ENCODE data around the gene SLTM. TPM values are rescaled to one million over a fixed set of nuclear protein-coding genes. Genes with fewer than 3 reads are reported as not detected.

Gene SLTM
- 61.4 and 64.3 TPM in 2 replicates for total RNA-seq

DNA sequence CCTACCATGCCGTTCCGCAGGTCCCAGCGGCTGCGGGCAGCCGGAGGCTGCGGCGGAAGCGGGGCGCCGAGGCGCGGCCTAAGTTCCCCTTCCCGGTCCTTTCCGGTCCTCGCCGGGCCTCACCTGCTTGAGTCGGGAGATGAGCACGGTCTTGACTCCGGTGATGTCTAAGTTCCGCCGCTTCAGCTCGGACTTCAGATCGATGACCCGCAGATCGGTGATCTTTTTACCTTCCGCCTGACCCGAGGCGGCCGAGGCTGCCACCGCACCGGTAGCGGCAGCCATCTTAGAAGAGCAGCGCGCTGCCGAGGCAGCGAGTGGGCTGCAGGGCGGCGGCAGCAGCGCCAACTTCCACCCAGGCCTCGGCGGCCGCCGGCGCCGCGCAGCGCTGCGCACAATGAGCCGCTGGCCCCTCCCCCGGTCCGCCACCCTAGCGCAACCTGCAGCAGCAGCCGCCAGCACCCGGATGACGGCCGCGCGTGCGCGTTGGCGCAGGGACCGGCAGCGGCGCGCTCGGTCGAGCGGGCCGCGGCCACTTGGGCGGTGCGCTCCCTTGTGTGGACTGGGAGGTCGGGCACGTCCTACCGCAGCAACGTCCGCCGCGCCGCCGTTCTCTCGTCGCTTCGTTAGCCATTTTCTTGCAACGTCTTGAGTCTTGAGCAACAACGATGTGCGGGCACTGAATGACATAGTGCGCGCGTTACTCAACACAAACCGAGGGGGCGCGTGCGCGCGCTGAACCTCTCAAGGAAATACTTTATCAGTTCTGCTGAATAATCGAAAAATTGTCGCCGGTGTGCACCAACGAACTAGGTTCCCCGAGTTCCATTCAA is at the start of gene SLTM:
Gene SLTM (minus strand): TSS at position 399 of the 833 bp plus-strand sequence. CDS start 114 bp downstream, at position 285.

Small RNAs within 50 kb of the gene (small RNA-seq; reads per million reads assigned to genes)
- gene ZNF444P1 = not detected

Other genes with a start within 250 kb of the SLTM start
- gene ADAM10, start 184.0 kb downstream of the SLTM start, total RNA-seq = 94.8 and 157 TPM in 2 replicates
- 14.7 and 30.9 TPM in 2 replicates for gene MINDY2, start 162.4 kb downstream of the SLTM start, total RNA-seq
- 23.5 and 32.1 TPM in 2 replicates for gene RNF111, start 54.0 kb upstream of the SLTM start, total RNA-seq
- 40.1 and 42.2 TPM in 2 replicates for gene CCNB2, start 171.5 kb upstream of the SLTM start, total RNA-seq

Measured in subcutaneous preadipocyte (primary cell).